GM18498 (cell line): ENCODE measurements around the gene RNU1-1.
"Not testable (repeated sequence)": the region's sequence is repeated elsewhere in the genome, so short reads cannot be mapped to it uniquely, and the experiment has no call there.

Experiments used
- ATAC-seq: cut with Tn5 transposase; IDR thresholded peaks from one replicate; pipeline ENCODE4 v1.9.1; 2021; ENCODE audit warnings: mild to moderate bottlenecking, moderate library complexity; ENCODE audit not compliant: unreplicated experiment

The RNU1-1 gene

DNA sequence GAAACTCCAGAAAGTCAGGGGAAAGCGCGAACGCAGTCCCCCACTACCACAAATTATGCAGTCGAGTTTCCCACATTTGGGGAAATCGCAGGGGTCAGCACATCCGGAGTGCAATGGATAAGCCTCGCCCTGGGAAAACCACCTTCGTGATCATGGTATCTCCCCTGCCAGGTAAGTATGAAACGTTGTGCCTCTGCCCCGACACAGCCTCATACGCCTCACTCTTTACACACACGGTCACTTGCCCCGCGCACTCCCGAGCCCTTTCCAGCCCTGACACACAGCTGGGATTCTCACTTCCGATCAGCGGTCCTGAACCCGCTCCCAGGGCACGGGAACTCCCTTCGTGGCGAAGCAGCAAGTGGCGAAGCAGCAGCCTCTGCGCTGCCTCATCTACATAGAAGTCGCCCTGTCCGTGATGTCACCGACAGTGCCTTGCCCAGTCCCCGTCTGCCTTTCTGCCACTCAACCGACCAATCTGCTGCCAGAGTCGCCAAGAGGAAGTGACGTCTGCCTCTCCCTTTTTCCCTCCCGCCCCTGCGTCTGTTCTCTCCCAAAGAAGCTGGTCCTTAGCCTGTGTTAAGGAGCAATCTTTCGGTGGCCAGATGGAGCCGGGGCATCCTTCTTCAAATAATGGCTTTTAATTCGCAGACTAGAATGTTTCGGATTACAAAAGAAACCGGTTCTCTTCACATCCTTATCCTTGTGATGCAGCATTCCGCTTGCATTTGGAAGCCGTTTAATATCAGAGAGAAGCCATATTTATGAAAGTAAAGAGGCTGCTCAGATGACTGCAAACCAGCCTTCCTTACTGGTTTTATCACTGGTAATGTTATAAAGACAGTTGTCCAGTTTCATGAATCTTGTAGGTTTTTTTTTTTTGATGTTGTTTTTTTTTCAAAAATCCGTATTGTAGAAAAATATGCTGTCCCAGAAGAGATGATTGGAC, at the start of gene RNU1-1:
Gene RNU1-1, minus strand, starts transcription at position 179 of the 949 bp plus-strand sequence.
- not testable (repeated sequence) for ATAC-seq

- ATAC-seq: not testable (repeated sequence)
These were observed 47.0 kb upstream of the RNU1-1 start for GRCh38 chr1:16561035-16561434.

GRCh38 chr1:16560498-16560897, 46.4 kb upstream of the RNU1-1 start:
- ATAC-seq: not testable (repeated sequence)

- ATAC-seq: not testable (repeated sequence)
These were observed 45.6 kb upstream of the RNU1-1 start for GRCh38 chr1:16559688-16560087.

DNA sequence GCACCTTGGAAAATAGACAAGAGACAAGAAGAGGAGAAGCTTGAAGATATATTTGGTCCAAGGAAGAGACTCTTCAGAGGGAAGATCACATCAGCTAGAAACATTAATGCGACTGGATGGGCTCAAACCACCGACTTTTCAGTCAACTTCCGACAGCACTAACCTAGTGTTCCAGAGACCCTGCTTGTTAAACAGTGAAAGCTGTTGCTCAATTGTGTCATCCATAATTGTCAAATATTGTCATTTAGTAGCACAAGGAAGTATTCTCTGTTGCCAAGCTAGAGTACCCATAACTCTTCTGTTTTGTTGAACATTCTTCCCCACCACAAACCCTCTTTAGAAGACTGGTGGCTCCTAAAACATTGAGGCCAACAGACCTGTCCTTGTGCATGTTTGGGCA, 42.9 kb upstream of the RNU1-1 start:
- not testable (repeated sequence) for ATAC-seq

DNA sequence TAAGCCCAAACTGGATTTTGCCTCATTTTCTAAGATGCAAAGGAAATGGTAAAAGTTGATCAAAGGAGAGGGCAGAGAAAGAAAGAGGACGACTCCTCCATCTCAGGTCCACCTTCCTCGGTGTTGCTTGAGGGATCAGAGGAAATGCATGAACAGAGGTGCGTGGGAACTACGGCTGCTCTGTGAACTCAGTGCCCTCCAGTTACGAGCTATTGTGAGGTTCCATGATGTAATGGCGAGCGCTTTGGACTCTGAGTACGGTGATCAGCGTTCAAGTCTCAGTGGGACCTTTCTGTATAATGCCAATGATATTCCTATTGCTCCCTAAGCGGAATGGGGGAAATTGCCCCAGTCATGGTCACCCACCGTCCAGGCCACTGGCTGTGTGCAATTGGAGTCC, 39.2 kb upstream of the RNU1-1 start:
- ATAC-seq: not testable (repeated sequence)

DNA sequence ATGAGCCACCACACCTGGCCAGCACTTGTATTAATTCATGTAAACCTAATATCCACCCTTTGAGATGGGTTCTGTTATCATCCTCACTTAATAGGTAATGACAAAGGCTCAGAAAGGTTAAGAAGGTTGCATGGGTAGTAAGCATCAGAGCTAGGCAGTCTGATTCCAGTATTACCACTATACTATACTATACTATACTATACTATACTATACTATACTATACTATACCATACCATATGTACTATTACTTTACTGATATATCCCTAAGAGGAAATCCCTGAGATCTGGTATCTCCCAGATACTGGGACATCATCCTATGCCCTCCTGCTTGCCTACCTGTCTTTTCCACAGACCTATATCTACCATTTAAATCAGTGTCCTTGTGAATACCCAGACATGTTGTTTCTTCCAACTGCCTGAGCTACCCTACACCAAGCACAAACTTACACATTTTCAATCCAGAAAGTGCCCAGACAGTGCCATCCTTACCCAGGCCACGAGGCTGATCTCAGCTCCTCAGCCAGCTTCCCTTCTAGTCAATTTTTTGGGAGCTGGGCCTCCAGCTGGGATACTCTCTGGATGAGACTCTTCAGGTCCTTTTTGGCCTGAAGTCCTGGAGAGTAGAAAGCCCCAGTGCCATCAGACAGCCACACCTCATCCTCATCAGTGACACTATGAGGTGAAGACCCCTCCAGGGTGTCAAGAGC, 36.3 kb upstream of the RNU1-1 start:
- not testable (repeated sequence) for ATAC-seq

GRCh38 chr1:16549545-16549944, 35.5 kb upstream of the RNU1-1 start:
- not testable (repeated sequence) for ATAC-seq

DNA sequence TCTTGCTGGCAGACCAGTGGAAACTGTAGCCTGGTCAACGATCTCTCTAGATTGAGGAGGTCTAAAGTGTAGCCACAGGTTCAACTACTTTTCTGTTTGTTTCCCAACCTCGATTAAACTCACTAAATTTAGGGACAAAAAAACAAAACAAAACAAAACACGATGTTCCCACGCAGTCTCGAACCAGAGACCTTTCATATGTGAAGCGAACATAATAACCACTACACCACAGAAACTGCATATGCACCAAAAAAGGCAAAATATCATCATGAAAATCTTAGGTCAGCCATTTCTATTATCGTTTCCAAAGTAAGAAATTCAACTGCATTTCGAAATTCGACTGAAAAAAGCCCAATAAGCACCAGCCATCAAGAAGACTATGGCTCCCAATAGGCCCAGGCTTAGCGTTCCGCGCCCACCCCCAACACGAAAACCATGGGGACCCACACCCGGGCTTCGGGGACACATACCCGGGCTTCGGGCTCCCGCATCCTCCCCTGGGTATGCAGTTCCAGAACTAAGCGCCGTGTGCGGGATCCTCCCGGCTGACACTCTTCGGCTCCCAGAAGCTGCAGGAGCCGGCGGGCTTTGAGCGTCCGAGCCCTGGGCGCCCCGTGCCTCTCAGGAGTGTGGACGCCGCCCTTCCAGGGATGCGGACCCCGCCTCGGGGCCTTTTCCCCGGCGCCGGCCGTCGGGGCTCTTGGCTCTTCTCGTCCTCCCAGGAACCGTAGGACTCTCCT, 33.6 kb upstream of the RNU1-1 start:
- not testable (repeated sequence) for ATAC-seq

DNA sequence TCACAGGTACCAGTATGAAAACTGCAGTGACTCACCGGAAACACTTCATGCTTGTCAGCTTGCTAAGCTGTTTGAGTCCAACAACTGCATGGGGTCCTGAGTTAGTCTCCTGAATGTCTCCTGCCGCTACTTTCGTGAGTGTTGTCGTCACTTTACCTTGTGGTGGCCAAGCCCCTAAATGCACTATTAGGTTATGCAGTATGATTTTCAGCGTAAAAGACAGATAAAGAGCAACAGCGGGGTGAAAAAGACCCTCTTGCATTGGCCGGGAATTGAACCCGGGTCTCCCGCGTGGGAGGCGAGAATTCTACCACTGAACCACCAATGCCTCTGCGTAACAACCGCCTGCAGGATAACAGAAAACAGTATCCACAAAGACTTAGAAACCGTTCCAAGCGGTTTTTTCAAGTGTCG, 31.6 kb upstream of the RNU1-1 start:
- not testable (repeated sequence) for ATAC-seq

- not testable (repeated sequence) for ATAC-seq
These were observed 26.4 kb upstream of the RNU1-1 start for GRCh38 chr1:16540421-16540893.

DNA sequence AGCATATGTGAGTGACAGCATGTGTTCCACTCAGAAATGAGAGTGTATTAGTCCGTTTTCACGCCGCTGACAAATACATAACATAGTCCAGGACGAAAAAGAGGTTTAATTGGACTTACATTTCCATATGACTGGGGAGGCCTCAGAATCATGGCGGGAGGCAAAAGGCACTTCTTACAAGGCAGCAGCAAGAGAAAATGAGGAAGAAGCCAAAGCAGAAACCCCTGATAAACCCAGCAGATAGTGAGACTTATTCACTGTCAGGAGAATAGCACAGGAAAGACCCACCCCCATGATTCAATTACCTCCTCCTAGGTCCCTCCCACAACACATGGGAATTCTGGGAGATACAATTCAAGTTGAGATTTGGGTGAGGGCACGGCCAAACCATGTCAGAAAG, 23.4 kb upstream of the RNU1-1 start:
- ATAC-seq: not testable (repeated sequence)

DNA sequence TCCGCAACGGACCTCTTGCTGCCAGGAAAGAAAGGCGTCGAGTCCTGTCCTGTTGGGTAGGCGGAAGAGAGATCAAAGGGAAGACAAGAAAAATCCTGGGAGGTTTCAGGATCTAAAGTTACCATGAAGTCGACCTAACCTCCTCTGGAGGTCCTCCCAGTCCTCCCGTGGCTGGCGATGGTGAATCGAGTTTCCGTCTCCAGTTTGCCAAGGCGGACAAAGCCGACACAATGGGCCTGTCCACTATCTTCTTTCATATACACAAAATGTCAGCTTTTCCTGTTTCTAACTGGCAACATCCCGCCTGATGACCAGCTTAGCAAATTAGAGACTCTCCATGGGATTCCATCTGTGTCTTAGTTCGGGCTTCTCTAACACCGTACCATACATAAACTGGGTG, 22.7 kb upstream of the RNU1-1 start:
- ATAC-seq: not testable (repeated sequence)

- ATAC-seq: not testable (repeated sequence)
These were observed 21.8 kb upstream of the RNU1-1 start for GRCh38 chr1:16535898-16536297.

DNA sequence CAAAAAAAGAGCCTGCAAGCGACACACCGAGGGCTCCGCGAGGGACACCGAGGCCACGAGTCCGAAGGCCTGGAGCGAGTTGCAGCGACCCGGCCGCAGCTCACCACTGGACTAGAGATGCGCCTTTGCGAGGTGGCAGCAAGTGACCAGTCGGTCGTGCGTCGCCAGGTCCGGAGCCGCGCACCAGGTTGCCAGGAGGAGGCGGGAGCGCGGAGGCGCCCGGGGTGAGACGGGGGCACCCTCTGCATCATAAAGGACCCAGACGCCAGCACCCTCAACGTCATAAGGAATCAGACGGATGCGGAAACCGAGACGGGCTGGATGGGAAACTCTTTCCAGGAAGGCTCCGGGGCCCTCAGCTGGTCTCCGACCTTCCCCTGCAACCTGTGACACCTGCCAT, 21.4 kb upstream of the RNU1-1 start:
- not testable (repeated sequence) for ATAC-seq

GRCh38 chr1:16534829-16535456, 20.9 kb upstream of the RNU1-1 start:
- ATAC-seq: not testable (repeated sequence)

DNA sequence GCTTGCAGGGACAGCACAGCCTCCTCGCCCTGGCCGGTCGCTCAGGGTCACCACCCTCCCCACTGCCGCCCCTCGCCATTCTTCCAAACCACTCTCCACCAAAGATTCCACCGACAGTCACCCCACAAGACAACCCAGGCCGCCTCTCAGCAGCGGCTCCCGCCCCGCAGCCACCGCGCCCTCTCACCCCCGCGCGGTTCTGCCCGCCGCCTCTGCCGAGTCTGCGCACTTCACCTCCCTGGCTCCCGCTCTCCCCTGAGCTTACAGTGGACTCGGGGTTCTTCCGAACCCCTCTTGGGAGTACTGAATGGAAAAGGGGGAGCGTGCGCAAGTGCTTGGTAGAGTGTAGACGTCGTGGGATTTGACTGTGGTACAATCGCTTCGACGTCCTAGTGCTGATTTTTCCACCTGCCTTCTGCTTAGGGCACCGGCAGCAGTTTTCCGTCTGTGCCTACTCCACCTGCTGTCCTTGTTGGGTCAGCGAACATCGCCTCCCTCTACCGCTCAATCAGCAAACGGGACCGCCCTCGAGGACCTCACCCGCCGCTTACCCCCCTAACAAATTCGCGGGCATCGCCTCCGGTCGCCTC, 20.2 kb upstream of the RNU1-1 start:
- not testable (repeated sequence) for ATAC-seq

- ATAC-seq: not testable (repeated sequence)
These were observed 18.3 kb upstream of the RNU1-1 start for GRCh38 chr1:16532235-16532991.

DNA sequence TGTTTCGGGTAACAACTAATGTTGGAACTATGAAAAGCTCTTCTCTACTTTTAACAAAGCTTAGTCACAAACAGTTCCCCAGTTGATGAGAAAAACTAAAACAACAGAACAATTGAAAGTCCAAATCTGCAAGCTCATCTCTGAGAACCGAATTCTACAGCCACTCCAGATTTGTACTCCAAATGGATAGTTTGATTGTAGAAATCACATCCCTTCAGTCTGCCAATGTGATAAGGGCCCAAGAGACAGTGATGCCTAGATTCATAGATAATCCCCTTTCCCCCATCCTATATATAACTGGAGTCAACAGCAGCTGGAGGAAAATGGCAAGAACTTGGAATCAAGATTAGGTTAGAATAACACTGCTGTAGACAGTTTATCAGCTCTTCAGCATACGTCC, 14.3 kb upstream of the RNU1-1 start:
- not testable (repeated sequence) for ATAC-seq
